Measurements from ENCODE around the gene RIPK1.

RIPK1 gene

GRCh38 chr6:3163248-3163594 lies 94.9 kb downstream of the RIPK1 start:
- DNase-seq (ENCODE audit: low read depth) = no peak

- DNase-seq (ENCODE audit: low read depth) = no peak
Observed at GRCh38 chr6:3164388-3164787, 96.1 kb downstream of the RIPK1 start.
